CMK (cell line): Measurements from ENCODE around the gene MRPL4.
A peak's percentile ranks its signal among the peaks of the same experiment; 100 is the strongest.
"Not testable (repeated sequence)": the region's sequence is repeated elsewhere in the genome, so short reads cannot be mapped to it uniquely, and the experiment has no call there.

Experiments used
- DNase-seq: peaks from one replicate; pipeline ENCODE4 v3.0.0-alpha.2; 2010; ENCODE audit warnings: low read depth

Gene MRPL4

DNA sequence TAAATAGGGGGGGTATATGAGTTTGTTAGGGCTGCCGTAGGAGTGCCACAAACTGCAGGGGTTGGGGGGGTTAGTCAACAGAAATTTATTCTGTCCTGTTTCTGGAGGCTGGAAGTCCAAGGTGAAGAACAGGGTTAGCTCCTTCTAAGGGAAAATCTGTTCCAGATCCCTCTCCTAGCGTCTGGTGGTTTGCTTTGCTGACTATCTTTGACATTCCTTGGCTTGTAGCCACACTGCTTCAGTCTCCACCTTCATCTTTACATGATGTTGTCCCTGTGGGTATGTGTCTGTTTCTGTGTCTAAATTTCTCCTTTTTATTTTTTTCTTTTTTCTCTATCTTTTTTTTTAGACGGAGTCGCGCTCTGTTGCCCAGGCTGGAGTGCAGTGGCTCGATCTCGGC, 10.8 kb downstream of the MRPL4 start:
- no peak for DNase-seq

DNA sequence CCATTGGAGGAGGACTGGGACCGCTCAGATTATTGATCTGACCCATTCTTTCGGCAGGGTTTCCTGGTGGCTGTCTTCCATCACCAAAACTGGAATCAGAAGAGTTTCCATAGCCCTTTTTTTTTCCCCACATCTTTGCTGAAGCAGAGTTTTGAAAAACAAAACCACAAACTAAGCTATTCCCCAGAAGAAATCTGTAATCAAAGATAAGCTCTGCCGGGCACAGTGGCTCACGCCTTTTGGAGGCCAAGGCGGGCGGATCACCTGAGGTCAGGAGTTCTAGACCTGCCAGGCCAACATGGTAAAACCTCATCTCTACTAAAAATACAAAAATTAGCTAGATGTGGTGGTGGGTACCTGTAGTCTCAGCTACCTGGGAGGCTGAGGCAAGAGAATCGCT, 14.7 kb downstream of the MRPL4 start:
- DNase-seq, result no peak

DNA sequence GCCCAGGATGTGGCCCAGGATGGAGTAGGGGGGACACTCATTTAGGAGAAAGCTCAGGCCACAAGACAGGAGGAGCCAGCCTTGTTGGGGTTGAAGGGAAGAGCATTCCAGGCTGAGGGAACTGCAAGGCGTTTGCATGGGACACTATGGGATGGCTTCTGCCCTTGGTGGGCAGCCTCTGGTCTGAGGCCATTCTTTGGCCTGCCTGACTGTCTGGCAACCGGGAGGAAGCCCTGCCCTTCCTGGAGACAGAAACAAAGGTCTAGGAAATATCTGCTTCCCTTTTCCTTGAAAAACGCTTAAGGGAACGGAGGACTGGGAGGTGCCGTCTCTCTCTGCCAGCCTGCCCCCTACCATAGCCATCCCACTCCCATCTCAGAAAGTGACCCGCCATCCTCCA, 16.1 kb downstream of the MRPL4 start:
- DNase-seq, result no peak

DNA sequence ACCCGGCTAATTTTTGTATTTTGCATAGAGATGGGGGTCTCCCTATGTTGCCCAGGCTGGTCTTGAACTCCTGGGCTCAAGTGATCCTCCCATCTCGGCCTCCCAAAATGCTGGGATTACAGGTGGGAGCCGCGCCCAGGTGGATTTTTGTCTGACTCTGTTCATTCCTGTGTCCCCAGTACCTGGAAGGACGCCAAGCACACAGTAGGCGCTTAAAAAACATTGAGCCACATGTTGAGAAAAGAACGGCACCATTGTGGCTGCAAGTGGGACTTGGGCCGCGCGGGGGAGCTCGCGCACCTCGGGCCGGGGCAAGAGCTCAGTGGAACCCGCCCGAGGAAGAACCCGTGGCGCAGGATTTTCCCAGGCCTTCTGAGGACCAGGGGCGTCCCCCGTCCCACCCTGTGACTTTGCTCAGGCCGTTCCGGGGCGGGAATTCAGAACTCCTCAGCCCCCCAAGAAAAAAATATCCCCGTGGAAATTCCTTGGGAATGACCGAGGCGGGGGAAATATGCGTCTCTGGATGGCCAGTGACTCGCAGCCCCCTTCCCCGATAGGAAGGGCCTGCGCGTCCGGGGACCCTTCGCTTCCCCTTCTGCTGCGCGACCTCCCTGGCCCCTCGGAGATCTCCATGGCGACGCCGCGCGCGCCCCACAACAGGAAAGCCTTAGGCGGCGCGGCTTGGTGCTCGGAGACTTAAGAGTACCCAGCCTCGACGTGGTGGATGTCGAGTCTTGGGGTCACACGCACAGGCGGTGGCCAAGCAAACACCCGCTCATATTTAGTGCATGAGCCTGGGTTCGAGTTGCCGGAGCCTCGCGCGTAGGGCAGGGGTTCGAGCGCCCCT, 17.5 kb downstream of the MRPL4 start:
- peak; percentile 80 for DNase-seq

DNA sequence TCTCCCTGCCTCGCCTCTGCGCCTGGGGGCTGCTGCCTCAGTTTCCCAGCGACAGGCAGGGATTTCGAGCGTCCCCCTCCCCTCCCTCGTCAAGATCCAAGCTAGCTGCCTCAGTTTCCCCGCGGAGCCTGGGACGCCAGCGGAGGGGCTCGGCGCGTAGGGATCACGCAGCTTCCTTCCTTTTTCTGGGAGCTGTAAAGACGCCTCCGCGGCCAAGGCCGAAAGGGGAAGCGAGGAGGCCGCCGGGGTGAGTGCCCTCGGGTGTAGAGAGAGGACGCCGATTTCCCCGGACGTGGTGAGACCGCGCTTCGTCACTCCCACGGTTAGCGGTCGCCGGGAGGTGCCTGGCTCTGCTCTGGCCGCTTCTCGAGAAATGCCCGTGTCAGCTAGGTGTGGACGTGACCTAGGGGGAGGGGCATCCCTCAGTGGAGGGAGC, 18.2 kb downstream of the MRPL4 start:
- peak; percentile 94 for DNase-seq

DNA sequence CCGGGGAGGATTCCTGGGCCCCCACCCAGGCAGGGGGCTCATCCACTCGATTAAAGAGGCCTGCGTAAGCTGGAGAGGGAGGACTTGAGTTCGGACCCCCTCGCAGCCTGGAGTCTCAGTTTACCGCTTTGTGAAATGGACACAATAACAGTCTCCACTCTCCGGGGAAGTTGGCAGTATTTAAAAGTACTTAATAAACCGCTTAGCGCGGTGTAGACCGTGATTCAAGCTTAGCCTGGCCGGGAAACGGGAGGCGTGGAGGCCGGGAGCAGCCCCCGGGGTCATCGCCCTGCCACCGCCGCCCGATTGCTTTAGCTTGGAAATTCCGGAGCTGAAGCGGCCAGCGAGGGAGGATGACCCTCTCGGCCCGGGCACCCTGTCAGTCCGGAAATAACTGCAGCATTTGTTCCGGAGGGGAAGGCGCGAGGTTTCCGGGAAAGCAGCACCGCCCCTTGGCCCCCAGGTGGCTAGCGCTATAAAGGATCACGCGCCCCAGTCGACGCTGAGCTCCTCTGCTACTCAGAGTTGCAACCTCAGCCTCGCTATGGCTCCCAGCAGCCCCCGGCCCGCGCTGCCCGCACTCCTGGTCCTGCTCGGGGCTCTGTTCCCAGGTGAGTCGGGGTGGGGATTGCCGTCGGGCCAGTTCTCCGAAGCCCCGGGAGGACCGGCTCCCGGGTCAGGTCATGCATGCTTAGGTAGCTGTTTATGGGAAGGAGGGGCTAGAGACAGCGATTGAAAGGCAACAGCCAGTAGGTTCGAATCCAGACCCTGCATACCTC, 18.8 kb downstream of the MRPL4 start, which contains the start of gene ICAM1:
TSS of gene ICAM1 (plus strand) at position 505 of the 779 bp plus-strand sequence. CDS start at position 545, 40 bp downstream.
- no peak for DNase-seq

DNA sequence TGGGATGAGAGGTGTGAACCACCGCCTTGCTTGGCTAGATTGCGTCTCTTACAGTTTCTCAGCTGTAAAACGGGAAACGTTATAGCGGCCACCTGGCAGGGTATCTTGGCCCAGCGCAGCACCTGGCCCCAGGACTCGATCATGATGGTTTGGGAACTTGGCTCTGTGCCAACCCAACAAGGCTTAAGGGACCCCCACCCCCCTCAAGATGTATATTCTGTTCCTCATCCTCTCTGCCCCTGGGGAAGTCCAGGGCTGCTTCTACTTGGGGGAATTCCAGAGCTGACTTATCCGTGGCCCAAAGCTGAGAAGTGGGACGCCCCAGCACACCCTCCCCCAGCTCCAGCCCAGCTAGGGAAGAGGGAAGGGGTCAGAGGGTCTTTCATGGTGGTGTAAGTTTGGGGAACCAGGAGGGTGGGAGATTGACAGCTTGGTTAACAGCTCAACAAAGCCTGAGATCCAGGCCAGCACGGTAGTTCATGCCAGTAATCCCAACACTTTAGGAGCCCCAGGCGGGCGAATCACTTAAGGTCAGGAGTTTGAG, 19.6 kb downstream of the MRPL4 start:
- DNase-seq, result no peak

DNA sequence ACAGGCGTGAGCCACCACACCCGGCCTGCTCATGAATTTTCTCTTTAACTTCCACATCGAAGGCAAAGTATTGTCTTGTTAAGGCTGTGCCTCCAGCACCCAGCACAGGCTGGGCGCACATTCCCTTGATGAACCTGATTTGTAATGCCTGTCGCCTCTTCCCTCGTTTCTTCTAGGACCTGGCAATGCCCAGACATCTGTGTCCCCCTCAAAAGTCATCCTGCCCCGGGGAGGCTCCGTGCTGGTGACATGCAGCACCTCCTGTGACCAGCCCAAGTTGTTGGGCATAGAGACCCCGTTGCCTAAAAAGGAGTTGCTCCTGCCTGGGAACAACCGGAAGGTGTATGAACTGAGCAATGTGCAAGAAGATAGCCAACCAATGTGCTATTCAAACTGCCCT, 22.6 kb downstream of the MRPL4 start:
- DNase-seq, result no peak

DNA sequence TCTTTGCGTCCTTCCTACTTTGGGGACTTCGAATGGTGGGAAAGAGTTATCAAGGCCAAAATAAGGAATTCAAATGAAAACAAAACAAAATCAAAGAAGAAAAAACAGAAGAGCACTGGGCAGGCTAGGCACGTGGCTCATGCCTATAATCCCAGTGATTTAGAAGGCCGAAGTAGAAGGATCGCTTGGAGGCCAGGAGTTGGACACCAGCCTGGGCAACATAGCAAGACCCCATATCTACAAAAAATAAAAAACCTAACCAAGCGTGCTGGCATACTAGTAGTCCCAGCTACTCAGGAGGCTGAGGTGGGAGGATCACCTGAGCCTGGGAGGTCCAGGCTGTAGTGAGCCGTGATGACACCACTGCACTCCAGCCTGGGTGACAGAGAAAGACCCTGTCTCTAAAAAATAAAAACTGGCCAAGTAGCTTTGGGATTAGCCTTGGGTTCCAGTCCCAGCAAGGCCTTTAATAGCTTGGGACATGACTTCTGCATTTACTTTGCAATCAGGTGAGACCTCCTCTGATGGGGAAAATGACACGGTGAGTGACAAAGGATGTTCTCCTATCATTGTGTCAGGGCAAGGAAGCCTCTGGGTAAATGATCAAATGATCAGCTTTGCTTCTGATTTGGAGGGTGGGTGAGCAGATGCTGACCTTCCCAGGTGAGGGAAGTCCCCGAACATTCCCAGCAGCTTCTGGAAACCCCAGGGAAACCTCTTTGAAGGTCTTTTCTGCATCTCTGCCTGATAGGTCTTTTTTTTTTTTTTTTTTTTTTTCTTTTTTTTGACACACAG, 26.0 kb downstream of the MRPL4 start:
- DNase-seq, result no peak

DNA sequence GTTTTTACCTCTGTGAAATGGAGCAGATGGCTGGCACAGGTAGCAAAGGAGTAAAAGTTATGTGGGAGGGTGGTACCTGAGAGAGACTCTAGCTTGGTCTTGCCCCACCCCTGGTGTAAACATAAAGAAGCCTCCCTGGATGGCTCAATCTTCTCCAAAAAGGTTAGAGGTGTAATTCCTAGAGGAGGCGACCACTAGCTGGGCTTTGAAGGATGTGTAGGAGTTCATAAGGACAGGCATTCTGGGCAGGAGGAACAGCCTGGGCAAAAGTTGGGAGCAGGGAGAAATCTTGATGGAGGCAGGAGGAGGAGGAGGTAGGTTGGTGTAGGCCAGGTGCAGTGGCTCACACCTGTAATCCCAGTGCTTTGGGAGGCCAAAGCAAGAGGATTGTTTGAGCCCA, 26.9 kb downstream of the MRPL4 start:
- no peak for DNase-seq

DNA sequence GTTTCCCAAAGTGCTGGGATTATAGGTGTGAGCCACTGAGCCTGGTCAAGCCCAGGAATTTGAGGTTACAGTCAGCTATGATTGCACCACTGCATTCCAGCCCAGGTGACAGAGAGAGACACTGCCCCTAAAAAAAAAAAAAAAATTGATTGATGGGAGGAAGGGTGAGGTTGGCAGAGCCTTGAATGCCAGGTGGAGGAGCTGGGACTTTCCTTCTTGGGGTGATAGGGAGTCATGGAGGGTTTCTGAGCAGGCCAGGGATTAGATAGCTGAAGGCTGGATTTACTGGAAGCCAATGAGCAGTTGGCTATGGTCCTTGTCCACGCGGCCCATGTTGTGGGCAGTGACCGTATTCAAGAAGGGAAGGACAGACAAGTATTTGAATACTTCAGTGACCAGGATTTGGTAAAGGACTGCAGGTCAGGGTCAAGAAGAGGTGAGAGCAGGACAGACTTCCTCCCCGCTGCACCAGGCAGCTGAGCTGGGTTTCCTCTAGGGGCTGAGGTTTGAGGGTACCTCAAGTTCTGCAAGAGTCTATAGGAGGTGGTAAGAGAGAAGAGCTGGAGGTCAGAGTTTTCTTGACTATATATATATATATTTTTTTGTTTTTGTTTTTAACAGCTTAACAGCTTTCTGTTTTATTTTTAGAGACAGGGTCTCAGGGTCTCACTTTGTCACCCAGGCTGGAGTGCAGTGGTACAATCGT, 27.9 kb downstream of the MRPL4 start:
- DNase-seq, result no peak

DNA sequence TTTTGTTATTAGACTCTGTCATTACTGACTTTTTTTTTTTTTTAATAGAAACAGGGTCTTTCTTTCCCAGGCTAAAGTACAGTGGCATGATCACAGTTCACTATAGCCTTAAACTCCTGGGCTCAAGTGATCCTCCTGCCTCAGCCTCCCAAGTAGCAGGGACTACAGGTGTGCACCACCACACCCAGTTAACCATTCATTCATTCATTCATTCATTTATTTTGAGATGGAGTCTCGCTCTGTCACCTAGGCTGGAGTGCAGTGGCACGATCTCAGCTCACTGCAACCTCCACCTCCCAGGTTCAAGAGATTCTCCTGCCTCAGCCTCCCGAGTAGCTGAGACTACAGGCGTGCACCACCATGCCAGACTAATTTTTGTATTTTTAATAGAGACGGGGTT, 30.0 kb downstream of the MRPL4 start:
- DNase-seq, result not testable (repeated sequence)

DNA sequence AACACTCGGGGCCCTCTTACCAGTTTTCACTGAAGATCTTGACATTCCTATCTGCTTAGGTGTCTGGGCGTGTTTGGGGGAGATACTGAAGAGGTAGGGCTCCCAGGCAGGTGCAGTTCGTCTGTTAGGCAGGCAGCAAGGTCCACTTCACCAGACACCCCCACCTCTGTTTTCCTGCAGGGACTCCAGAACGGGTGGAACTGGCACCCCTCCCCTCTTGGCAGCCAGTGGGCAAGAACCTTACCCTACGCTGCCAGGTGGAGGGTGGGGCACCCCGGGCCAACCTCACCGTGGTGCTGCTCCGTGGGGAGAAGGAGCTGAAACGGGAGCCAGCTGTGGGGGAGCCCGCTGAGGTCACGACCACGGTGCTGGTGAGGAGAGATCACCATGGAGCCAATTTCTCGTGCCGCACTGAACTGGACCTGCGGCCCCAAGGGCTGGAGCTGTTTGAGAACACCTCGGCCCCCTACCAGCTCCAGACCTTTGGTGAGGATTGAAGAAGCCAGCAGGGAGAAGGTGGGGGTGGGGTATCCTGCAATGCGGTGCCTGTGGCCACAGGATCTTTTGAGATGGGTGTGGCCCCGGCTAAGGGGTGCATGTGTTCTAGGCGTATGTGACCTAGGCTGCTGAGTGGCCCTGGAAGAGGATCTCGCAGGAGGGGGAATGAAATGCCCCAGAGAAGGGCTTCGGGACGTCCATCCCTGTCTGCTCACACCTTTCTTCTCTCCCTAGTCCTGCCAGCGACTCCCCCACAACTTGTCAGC, 31.5 kb downstream of the MRPL4 start:
- no peak for DNase-seq

DNA sequence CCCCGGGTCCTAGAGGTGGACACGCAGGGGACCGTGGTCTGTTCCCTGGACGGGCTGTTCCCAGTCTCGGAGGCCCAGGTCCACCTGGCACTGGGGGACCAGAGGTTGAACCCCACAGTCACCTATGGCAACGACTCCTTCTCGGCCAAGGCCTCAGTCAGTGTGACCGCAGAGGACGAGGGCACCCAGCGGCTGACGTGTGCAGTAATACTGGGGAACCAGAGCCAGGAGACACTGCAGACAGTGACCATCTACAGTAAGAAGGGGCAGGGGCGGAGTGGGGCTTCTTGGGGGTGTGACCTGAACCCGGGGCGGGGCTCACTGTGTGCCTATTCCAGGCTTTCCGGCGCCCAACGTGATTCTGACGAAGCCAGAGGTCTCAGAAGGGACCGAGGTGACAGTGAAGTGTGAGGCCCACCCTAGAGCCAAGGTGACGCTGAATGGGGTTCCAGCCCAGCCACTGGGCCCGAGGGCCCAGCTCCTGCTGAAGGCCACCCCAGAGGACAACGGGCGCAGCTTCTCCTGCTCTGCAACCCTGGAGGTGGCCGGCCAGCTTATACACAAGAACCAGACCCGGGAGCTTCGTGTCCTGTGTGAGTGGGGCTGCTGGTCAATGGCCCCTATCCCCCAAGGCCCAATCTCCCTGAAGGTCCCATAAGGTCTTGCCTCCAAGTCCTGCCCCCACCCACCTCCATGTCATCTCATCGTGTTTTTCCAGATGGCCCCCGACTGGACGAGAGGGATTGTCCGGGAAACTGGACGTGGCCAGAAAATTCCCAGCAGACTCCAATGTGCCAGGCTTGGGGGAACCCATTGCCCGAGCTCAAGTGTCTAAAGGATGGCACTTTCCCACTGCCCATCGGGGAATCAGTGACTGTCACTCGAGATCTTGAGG, 32.3 kb downstream of the MRPL4 start:
- DNase-seq, result no peak

DNA sequence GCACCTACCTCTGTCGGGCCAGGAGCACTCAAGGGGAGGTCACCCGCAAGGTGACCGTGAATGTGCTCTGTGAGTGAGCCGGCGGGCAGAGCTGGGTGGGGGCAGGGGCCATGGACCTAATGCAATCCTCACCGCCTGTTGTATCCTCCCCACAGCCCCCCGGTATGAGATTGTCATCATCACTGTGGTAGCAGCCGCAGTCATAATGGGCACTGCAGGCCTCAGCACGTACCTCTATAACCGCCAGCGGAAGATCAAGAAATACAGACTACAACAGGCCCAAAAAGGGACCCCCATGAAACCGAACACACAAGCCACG, 32.9 kb downstream of the MRPL4 start:
- no peak for DNase-seq

DNA sequence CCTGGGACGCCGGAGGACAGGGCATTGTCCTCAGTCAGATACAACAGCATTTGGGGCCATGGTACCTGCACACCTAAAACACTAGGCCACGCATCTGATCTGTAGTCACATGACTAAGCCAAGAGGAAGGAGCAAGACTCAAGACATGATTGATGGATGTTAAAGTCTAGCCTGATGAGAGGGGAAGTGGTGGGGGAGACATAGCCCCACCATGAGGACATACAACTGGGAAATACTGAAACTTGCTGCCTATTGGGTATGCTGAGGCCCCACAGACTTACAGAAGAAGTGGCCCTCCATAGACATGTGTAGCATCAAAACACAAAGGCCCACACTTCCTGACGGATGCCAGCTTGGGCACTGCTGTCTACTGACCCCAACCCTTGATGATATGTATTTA, 33.4 kb downstream of the MRPL4 start:
- no peak for DNase-seq

DNA sequence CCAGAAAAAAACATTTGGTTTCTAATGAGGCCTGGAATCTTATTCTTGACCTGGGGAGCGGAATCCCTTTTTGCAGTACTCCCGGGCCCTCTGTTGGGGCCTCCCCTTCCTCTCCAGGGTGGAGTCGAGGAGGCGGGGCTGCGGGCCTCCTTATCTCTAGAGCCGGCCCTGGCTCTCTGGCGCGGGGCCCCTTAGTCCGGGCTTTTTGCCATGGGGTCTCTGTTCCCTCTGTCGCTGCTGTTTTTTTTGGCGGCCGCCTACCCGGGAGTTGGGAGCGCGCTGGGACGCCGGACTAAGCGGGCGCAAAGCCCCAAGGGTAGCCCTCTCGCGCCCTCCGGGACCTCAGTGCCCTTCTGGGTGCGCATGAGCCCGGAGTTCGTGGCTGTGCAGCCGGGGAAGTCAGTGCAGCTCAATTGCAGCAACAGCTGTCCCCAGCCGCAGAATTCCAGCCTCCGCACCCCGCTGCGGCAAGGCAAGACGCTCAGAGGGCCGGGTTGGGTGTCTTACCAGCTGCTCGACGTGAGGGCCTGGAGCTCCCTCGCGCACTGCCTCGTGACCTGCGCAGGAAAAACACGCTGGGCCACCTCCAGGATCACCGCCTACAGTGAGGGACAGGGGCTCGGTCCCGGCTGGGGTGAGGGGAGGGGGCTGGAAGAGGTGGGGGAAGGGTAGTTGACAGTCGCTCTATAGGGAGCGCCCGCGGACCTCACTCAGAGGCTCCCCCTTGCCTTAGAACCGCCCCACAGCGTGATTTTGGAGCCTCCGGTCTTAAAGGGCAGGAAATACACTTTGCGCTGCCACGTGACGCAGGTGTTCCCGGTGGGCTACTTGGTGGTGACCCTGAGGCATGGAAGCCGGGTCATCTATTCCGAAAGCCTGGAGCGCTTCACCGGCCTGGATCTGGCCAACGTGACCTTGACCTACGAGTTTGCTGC, 35.1 kb downstream of the MRPL4 start, which contains the start of gene ICAM4:
TSS of gene ICAM4 (plus strand) at position 153 of the 935 bp plus-strand sequence. CDS start at position 211, 58 bp downstream.
- DNase-seq, result peak; percentile 68

DNA sequence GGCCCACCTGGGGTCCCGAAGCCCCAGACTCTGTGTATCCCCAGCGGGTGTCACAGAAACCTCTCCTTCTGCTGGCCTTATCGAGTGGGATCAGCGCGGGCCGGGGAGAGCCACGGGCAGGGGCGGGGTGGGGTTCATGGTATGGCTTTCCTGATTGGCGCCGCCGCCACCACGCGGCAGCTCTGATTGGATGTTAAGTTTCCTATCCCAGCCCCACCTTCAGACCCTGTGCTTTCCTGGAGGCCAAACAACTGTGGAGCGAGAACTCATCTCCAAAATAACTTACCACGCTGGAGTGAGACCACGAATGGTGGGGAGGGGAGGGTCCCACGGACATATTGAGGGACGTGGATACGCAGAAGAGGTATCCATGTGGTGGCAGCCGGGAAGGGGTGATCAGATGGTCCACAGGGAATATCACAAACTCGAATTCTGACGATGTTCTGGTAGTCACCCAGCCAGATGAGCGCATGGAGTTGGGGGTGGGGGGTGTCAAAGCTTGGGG, 36.7 kb downstream of the MRPL4 start:
- peak; percentile 74 for DNase-seq
